ENCODE data around the gene IL32.
"Not testable (repeated sequence)": the region's sequence is repeated elsewhere in the genome, so short reads cannot be mapped to it uniquely, and the experiment has no call there.

The IL32 gene

DNA sequence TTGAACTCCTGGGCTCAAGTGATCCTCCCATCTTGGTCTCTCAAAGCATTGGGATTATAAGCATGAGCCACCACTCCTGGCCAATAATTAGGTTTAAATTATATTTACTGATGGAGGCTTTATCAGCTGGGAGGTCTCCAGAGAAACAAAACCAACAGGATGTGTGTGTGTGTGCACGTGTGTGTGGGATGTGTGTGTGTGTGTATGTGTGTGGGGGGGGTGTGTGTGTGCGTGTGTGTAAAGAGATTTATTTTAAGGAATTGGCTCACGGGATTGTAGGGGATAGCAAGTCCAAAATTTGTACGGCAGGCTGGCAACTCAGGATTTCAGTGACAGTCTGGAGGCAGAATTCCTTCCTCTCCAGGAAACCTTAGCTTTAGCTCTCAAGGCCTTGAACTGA is 14.4 kb upstream of the IL32 start:
- DNase-seq (ENCODE audit: low read depth in 2 of 2, low spot score in 1 of 2) = no peak

DNA sequence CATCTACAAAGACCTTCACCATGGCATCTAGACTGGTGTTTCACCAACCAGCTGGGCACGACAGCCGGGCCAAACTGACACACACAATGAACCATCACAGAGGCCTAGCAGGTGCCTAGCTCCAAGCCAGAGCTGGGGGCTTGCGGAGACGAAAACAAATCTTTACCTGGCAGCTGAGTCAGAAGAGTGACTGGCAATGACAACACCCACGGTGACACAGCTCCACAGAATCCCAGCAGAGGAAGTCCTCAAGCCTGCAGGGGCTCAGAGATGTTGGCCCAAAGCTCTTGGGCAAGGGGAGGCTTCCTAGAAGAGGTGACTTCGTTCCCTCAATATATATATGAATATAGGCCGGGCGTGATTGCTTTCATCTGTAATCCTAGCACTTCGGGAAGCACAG is 13.9 kb upstream of the IL32 start:
- DNase-seq (ENCODE audit: low read depth in 2 of 2, low spot score in 1 of 2) = no peak

DNA sequence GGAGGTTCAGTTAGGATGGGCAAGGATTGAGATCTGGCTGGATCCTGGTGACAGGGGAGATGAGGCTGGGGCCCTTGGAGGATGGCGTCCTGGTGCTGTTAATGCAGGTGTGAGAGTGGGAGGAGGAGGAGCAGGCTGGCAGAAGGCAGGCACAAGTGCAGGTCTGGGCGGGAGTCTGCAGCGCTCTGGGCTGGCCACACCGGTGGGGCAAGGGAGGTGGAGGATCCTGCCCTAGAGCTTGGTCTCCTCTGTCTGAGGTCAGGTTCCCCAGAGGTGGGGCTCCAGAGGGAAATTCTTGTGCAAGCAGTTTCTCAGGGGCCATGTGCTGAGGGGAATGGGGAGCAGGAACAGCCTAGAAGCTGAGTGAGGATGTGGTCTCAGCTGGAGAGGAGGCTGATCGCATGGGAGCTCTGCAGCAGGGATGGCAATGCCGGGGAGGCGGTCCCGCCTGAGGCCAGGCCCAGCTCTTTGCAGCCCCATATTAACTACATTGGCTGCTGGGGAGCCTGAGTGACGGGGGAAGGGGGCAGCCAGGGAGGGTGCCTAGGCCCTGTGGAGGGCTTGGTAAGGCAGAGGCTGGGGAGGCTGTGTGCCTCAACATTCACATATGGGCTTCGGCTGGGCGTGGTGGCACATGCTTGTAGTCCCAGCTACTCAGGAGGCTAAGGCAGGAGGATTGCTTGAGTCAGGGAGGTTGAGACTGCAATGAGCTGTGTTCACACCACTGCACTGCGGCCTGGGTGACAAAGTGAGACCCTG is 12.7 kb upstream of the IL32 start:
- DNase-seq (ENCODE audit: low read depth in 2 of 2, low spot score in 1 of 2) = not testable (repeated sequence)

DNA sequence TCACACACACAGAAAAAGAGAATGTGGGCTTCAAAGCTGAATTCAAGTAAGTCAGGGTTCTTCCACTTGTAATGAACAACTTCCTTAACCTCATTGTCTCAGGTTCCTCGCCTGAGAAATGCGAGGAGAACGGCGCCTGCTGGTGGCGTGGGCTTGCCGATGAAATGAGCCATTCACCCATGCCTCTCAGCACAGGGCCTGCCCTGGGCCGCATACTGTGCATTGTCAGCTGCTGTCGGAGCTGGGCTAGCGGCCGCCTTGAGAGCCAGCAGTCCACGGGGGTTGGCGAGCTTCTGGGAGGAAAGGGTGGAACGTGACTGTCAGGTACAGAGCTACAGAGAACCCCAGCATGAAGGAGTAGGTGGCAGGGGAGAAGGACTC is 12.1 kb upstream of the IL32 start:
- not testable (repeated sequence) for DNase-seq (ENCODE audit: low read depth in 2 of 2, low spot score in 1 of 2)

DNA sequence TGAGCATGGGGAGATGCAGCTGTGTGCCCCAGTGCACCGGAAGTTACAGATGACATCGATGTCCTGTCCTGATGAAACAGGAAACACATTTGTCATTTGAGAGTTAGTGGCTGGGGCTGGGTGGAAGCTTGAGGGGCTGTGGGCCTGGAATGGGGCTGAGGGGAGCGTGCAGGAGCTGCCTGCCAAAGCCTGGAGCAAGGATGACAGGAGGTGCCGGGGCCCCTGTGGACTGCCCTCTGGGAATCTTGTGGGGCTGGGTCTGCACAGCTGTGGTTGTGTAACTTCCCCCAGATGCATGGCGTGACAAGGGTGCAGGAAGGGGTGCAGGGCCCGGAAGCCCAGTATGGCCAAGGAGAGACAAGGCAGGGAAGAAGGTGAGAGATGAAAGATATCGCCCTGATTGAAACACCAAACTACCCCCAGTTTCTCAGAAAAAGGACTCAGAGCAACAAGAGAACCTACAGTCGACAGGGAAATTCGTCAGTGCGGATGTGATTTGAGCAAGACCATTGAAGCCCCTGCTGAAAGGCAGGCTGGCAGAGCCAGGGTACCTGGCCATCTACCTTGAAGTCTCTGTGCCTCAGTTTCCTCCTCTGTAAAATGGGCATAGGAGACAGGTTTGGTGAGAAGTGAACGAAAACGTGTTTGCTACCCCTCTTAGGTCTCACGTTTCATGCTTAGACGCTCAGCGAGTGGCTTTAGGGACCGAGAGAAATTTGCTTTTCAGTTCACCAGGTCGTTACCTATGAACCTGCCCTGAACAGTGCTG is 10.3 kb upstream of the IL32 start:
- DNase-seq (ENCODE audit: low read depth in 2 of 2, low spot score in 1 of 2) = no peak

DNA sequence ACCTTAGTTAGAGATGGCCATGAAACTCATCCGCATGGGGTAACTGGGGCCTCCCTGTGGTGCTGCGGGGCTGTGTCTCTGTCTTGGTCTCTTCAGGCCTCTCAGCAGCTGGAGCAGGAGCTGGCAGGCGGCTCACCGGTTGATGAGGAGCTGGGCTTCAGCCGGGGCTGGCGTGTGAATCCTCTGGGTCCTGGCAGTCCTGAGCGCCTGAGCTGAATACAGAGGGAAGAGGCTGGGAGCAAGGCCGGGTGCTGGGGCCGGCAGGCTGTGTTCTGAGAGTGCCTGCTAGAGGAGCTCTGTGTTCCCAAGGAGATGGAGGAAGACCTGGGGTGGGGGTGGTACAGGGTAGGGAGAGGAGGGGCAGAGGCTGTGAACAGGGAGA is 9.7 kb upstream of the IL32 start:
- not testable (repeated sequence) for DNase-seq (ENCODE audit: low read depth in 2 of 2, low spot score in 1 of 2)

DNA sequence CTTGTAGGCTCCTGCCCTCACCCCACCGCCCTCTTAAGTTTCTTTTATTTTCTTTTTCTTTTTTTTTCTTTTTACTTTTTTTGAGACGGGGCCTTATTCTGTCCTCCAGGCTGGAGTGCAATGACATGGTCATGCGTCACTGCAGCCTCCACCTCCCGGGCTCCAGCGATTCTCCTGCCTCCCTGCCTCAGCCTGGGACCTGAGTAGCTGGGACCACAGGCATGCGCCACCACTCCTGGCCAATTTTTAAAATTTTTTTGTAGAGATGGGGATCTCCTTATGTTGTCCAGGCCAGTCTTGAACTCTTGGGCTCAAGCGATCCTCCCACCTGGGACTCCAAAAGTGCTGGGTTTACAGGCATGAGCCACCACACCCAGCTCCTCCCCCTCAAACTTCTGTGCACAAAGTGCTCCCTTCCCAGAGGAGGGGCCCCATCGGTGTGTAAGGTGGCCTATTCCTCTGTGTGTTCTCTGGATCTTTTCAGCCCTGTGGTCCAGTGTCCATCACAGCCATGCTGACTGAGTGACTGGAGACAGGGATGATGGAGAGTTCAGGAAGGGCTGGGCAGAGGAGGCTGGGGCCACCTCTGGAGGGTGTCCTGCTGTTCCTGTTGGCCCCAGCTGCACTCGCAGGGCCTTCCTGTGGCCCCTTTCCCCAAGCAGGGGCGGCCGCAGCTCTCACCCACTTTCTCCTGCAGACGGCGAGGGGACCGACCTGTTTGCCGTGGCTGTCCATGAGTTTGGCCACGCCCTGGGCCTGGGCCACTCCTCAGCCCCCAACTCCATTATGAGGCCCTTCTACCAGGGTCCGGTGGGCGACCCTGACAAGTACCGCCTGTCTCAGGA is 8.9 kb upstream of the IL32 start:
- DNase-seq (ENCODE audit: low read depth in 2 of 2, low spot score in 1 of 2) = no peak

DNA sequence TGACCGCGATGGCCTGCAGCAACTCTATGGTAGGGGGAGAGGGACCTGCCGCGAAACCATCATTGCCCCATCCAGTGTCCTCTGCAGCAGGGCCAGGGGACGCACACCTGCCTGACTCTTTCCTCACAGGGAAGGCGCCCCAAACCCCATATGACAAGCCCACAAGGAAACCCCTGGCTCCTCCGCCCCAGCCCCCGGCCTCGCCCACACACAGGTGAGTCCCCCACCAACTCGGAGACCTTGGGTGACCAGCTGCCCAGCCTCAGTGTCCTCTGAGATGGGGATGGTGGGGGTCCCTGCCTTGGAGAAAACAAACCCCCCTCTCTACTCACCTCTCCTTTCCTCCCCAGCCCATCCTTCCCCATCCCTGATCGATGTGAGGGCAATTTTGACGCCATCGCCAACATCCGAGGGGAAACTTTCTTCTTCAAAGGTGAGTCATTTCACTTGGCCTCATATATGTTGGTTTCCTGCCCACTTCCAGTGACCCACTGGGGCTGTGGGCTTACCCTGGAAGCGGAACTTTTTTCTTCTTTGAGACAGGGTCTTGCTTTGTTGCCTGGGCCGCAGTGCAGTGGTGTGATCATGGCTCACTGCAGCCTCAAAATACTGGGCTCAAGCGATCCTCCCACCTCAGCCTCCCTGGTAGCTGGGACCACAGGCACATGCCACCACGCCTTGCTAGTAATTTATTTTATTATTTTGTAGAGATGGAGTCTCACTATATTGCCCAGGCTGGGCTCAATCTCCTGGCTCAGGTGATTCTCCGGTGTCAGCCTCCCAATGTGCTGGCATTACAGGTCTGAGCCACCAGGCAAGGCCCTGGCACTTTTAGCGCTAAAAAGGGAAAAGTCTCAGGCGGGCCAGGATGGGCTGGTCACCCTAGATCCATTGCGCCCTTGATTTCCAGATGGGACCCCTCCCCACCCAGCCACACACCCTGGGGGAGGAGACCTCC is 8.0 kb upstream of the IL32 start:
- no peak for DNase-seq (ENCODE audit: low read depth in 2 of 2, low spot score in 1 of 2)

DNA sequence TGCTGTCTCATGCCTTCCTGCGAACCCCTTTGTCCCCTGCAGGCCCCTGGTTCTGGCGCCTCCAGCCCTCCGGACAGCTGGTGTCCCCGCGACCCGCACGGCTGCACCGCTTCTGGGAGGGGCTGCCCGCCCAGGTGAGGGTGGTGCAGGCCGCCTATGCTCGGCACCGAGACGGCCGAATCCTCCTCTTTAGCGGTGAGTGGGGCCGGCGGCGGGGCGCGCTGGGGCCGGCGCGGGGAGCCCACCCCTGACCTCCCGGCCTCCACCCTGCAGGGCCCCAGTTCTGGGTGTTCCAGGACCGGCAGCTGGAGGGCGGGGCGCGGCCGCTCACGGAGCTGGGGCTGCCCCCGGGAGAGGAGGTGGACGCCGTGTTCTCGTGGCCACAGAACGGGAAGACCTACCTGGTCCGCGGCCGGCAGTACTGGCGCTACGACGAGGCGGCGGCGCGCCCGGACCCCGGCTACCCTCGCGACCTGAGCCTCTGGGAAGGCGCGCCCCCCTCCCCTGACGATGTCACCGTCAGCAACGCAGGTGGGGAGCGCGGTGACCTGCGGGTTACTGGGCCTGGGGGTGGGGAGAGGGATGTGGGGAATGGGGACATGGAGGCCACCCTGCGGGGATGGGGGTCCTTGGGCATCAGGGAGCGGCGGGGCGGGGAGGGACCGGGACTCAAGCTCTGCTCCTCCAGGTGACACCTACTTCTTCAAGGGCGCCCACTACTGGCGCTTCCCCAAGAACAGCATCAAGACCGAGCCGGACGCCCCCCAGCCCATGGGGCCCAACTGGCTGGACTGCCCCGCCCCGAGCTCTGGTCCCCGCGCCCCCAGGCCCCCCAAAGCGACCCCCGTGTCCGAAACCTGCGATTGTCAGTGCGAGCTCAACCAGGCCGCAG is 7.1 kb upstream of the IL32 start:
- no peak for DNase-seq (ENCODE audit: low read depth in 2 of 2, low spot score in 1 of 2)

DNA sequence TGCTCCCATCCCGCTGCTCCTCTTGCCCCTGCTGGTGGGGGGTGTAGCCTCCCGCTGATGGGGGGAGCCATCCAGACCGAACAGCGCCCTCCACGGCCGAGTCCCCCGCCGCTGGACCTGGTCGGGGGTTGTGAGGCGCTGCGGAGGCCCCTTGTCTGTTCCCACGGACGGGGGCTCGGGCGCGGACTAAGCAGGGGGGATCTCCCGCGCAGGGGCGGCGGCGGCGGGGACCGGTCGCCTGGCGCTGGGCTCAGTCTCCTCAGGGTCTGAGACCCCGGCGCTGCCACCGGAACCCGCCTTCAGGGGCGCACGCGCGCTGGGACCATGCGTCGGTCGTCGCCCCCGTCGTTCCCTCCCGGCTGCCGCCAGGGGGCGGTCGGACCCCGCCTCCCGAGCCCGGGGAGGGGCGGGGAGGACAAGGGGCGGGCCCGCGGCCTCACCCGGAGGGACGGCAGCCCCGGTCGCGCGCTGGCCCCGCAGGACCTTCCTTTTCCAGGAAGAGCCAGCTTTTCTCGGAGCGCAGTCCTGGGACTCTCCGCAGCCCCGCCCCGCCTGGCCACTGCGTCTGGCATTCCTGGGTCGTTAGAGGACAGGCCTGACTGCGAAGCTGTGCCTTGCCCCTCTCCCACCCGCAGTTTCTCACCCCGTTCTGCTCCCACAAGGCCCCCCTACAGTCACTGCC is 6.3 kb upstream of the IL32 start:
- DNase-seq (ENCODE audit: low read depth in 2 of 2, low spot score in 1 of 2) = peak; percentile 61 to 69

DNA sequence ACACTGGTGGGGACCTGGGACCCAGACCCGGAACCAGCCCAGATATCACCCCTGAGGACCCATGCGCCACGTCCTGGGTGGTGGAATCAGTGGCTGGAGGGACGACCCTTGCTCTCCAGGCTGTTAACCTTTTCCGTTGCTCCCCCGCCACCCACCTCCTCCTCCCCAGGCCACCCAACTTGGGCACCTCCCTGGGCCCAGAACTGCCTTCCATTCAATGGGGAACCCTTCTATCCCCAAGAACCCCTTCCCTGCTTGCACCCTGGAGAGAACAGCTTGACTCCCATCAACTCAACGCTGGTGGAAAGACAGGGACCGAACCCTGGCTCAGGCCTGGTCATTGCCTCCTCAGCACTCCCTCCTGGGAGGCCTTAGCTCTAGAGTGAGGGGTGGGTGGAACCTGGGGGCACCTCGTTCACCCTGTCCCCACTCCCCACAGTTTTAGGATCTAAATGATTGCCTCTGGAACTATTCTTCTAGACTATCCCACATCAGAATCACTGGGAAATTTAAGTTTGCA is 5.7 kb upstream of the IL32 start:
- DNase-seq (ENCODE audit: low read depth in 2 of 2, low spot score in 1 of 2) = no peak

DNA sequence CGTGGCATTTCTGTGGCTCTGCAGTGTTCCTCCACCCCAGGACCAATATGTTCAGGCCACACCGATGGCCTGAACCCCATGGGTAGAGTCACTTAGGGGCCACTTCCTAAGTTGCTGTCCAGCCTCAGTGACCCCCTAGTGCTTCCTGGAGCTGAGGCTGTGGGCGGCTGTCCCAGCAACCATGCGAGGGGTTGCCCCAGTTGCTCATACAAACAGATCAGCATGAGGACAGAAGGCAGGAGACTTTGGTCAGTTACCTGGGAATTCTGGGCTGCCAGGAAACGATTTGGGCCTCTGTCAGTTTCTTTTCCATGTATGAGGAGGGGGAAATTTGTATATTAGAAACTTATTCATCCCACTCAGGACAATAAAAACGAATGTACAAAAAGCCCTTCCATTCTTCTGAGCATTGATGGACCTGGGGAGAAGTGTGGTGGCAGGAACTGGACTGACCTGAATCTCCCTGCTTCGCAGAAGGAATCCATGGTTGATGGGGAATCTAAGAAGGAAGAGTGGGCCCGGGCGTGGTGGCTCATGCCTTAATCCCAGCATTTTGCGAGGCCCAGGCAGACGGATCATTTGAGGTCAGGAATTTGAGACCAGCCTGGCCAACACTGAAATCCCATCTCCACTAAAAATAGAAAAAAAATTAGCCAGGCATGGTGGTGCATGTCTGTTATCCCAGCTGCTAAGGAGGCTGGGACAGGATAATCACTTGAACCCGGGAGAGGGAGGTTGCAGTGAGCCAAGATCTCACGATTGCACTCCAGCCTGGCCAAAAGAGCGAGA is 4.9 kb upstream of the IL32 start:
- no peak for DNase-seq (ENCODE audit: low read depth in 2 of 2, low spot score in 1 of 2)

DNA sequence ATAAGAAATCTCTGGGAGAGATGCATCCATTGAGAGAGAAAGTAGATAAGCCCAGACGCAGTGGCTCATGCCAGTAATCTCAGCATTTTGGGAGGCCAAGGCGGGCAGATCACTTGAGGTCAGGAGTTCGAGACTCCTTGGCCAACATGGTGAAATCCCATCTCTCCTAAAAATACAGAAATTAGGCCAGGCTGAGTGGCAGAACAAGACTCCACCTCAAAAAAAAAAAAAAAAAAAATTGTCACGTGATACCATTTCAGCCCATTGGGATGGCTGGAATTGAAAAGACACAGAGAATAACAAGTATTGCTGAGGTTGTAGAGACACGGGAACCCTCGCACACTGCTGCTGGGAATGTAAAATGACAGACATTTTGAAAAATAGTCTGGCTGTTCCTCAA is 2.9 kb upstream of the IL32 start:
- no peak for DNase-seq (ENCODE audit: low read depth in 2 of 2, low spot score in 1 of 2)

DNA sequence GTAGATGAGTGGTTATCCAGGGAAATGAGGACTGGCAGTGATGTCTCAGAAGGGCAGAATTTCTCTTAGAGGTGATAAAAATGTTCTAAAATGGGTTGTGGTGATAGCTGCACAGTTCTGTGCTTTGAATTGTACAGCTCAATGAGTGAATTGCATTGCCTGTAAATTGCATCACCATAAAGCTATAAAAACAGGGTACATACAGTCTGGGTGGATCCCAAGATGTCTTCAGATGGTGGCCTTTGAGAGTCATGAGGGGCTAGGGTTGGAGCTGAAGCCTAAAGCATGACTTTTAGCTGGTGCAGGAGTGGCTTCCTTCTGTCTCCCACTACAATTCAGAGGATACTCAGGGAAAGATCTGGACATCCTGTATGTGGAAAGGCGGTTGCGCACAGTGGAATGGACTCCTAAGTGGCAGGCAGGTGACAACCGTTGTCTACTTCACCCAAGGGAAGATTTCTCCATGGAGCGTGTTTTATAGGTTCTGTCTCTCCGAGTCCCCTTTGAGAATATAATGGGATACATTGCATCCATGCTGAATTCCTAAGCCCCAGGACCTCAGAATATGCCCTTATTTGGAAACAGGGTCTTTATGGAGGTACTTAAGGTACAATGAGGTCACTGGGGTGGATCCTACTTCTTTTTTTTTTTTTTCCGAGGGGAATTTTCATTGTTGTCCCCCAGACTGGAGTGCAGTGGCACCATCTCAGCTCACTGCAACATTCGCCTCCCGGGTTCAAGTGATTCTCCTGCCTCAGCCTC is 1.6 kb upstream of the IL32 start:
- DNase-seq (ENCODE audit: low read depth in 2 of 2, low spot score in 1 of 2) = no peak

DNA sequence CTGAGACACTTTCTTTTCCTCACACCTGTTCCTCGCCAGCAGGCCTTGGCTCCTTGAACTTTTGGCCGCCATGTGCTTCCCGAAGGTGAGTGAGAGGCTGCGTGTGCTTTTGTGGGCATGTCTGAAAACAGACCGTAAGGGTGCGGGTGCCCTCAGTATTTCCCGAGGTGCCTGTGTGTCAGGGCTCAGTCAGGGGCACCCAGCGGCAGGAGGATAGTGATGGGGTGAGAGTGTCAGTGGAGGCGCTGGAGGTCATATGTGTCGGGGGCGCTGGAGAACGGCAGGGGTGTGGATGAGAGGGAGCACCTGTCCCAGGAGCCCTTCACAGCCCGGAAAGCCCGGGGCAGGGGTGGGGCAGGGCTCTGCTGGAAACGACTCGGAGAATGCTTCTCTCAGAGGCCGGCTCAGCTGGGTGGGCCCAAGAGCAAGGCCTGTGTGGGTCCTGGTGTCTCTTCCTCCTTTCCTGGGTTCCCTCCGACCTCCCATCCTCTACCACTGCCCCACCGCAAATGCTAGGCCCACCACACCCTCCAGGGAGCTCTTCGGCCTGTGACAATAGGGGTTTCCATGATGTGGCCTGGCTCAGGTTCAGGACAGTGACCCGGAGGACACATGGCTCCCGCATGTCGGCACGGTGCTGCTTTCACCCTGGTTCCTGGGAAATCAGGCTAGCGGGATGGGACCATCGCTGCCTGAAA is 451 bp downstream of the IL32 start:
- DNase-seq (ENCODE audit: low read depth in 2 of 2, low spot score in 1 of 2) = no peak

DNA sequence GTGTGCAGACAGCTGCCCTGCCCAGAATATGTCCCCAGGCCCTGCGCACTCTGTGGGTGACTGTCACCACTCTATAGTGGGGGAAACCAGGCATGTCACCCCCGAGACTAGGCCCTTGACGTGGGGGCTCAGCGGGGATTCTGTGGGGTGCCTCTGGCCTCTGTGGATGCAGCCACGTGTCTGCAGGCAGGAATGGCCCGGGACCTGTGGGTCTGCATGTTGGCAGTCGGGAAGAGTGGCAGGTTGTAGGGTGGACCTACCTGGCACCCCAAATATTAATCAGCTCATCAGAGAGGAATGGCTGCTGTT is 954 bp downstream of the IL32 start:
- no peak for DNase-seq (ENCODE audit: low read depth in 2 of 2, low spot score in 1 of 2)

DNA sequence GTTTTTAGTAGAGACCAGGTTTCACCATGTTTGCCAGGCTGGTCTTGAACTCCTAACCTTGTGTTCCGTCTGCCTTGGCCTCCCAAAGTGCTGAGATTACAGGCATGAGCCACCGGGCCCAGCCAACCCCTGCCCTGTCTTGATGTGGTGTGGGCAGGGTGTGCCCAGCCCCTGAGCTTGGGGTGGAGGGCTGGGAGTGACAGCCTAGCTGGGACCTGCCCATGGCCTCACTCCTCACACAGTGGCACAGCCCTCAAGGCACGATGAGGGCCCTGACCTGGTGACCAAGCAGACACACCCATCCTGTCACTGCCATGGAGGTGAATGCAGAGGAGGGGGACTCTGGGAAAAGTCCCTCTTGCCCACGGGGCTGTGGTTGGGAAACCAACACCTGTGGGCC is 3.0 kb downstream of the IL32 start:
- no peak for DNase-seq (ENCODE audit: low read depth in 2 of 2, low spot score in 1 of 2)
